Pancreas (tissue), 10 donors: ENCODE measurements around the gene C9orf50. TPM values are rescaled to one million over a fixed set of nuclear protein-coding genes. Genes with fewer than 3 reads are reported as not detected.

Source experiments
- ATAC-seq, 4 donors: fragments of 200-7000 bp; cut with Tn5 transposase; one replicate each; pipeline versions ENCODE4 v1.8.0 to v1.9.1; 2020; ENCODE audit warnings: mild to moderate bottlenecking in 4 of 4, moderate library complexity in 4 of 4
- DNase-seq, 6 donors: peaks; one replicate each; pipeline ENCODE4 v3.0.0-alpha.2; 2020
- FAIRE-seq: peaks from 2 replicates; lab custom pipeline; 2012; peaks lifted over from hg19 to GRCh38; lab: Jason Lieb, UNC
- H3K27ac ChIP-seq, 4 donors: fragments of 200-600 bp; sonication (generic); 1 replicate in 3 of 4; 2 replicates in 1 of 4; pipeline versions ENCODE4 v1.5.0 to v1.8.0; 2020
- H3K27me3 ChIP-seq, 4 donors: fragments of 200-600 bp; one replicate each; pipeline ENCODE4 v1.8.0; 2021
- H3K36me3 ChIP-seq, 3 donors: fragments of 200-600 bp; sonication (generic) in 1 of 3; one replicate each; pipeline versions ENCODE4 v1.5.0 to v1.8.0; 2020 to 2021
- H3K4me1 ChIP-seq, 3 donors: fragments of 200-600 bp; one replicate each; pipeline ENCODE4 v1.8.0; 2021
- H3K4me3 ChIP-seq, 4 donors: fragments of 200-600 bp; sonication (generic) in 2 of 4; one replicate each; pipeline versions ENCODE4 v1.5.0 to v1.8.0; 2020 to 2021
- H3K9me3 ChIP-seq, 4 donors: fragments of 200-600 bp; one replicate each; pipeline ENCODE4 v1.8.0; 2021
- CTCF ChIP-seq, 4 donors: fragments of 200-600 bp; sonication (generic) in 3 of 4; IDR thresholded peaks; one replicate each; pipeline versions ENCODE4 v1.5.0 to v1.8.0; 2021; ENCODE audit warnings: antibody characterized with exemption in 4 of 4
- WGBS, 2 donors: extraction: QIAGEN DNeasy Blood & Tissue Kit; methylation state at CpG; one replicate each; pipeline ENCODE4 v1.1.7; 2013; 5-methylcytosine and 5-hydroxymethylcytosine counted together
- intact Hi-C, 3 donors: fragments of 100-400 bp; cut with DNase I; formaldehyde crosslinking; loops; one replicate each; pipeline versions ENCODE4 v1.11.1 to v1.14.2; 2022
- polyA plus RNA-seq, 2 donors: library from polyadenylated mRNA; stranded (reverse); fragments of 200-250 nt; gene quantifications; one replicate each; pipeline ENCODE4 v1.2.3, GENCODE V29; 2013
- total RNA-seq, 6 donors: library from RNA; stranded (reverse); fragmentation: NEBNext Ultra II Directional in 4 of 6; extraction: Animal tissue kit (Norgen Biotek cat#: 25700) in 4 of 6; gene quantifications; one replicate each; pipeline versions ENCODE4 v1.2.1 to v1.2.4, GENCODE V29; 2021 to 2023
- donor health status: healthy with polysubstance abuse.
- donor health status: DM: no; HTN: no; CAD: no; lungs with moderate emphysema.
- donor health status: DM: no; HTN: no; CAD: no.
- donor health status: control.
- donor health status: control.
- donor health status: Bipolar disorder and iron deficiency.
- donor health status: DM: yes; HTN: yes; CAD: no.
- donor health status: DM: no; HTN: no; CAD: no.
- donor health status: DM: no; HTN: no; CAD: no.
- donor health status: DM: yes; HTN: yes; CAD: no.

Gene C9orf50
- total and polyA plus RNA-seq, 8 donors: not detected

- no peak for TF ChIP-seq CTCF (IDR thresholded peaks at IDR 0.05)
- no peak for FAIRE-seq
Measured at GRCh38 chr9:129591916-129592315, 29.0 kb downstream of the C9orf50 start.

GRCh38 chr9:129590466-129590865, 30.4 kb downstream of the C9orf50 start:
- intact Hi-C loops: no loop called here

More at GRCh38 chr9:129591916-129592315, 29.0 kb downstream of the C9orf50 start:
- ATAC-seq (no peak), DNase-seq (no peak)
- Histone ChIP-seq H3K4me1 (no peaks in the 10 kb centered on the region), H3K36me3 (no peaks in the 10 kb centered on the region), H3K4me3 (no peak overlapping the region), H3K27ac (no peak overlapping the region), H3K27me3 (no peaks in the 10 kb centered on the region), H3K9me3 (no peaks in the 10 kb centered on the region)
- intact Hi-C loops: no loop called here
- 68 to 72% methylated on average over 5 of the region's 5 CpGs for WGBS, 2 donors

GRCh38 chr9:129587487-129588262, 33.2 kb downstream of the C9orf50 start:
- Histone ChIP-seq H3K9me3 (no peaks in the 10 kb centered on the region), H3K4me1 (peaks cover 0 to 3% (median 0%) of the 10 kb centered on the region in 3 donors), H3K4me3 (no peak overlapping the region), H3K36me3 (no peaks in the 10 kb centered on the region), H3K27ac (no peak overlapping the region), H3K27me3 (no peaks in the 10 kb centered on the region)
- no peak for FAIRE-seq
- TF ChIP-seq CTCF (IDR thresholded peaks at IDR 0.05): no peak
- intact Hi-C loops: no loop called here
- DNase-seq: no peak
- WGBS, 2 donors: 84 to 87% methylated on average over 23 of the region's 23 CpGs
- ATAC-seq: no peak

More at GRCh38 chr9:129590466-129590865, 30.4 kb downstream of the C9orf50 start:
- Histone ChIP-seq H3K27ac (no peak overlapping the region), H3K9me3 (no peaks in the 10 kb centered on the region), H3K4me1 (no peaks in the 10 kb centered on the region), H3K4me3 (no peak overlapping the region), H3K36me3 (no peaks in the 10 kb centered on the region), H3K27me3 (no peaks in the 10 kb centered on the region)
- ATAC-seq (no peak), FAIRE-seq (no peak), DNase-seq (no peak)
- no peak for TF ChIP-seq CTCF (IDR thresholded peaks at IDR 0.05)
- WGBS, 2 donors: 79 to 81% methylated on average over 6 of the region's 6 CpGs

GRCh38 chr9:129586685-129587084, 34.2 kb downstream of the C9orf50 start:
- Histone ChIP-seq H3K27ac (no peak overlapping the region), H3K36me3 (no peaks in the 10 kb centered on the region), H3K27me3 (no peaks in the 10 kb centered on the region), H3K9me3 (no peaks in the 10 kb centered on the region), H3K4me1 (peaks cover 0 to 3% (median 0%) of the 10 kb centered on the region in 3 donors), H3K4me3 (no peak overlapping the region)
- intact Hi-C loops: no loop called here
- TF ChIP-seq CTCF (IDR thresholded peaks at IDR 0.05): no peak
- 80 to 84% methylated on average over 7 to 8 of the region's 8 CpGs for WGBS, 2 donors
- ATAC-seq (no peak), FAIRE-seq (no peak), DNase-seq (no peak)

- Histone ChIP-seq H3K4me3 (no peak overlapping the region), H3K27ac (no peak overlapping the region), H3K27me3 (no peaks in the 10 kb centered on the region), H3K4me1 (peaks cover 0 to 3% (median 0%) of the 10 kb centered on the region in 3 donors), H3K36me3 (no peaks in the 10 kb centered on the region), H3K9me3 (no peaks in the 10 kb centered on the region)
- FAIRE-seq (no peak), ATAC-seq (no peak), DNase-seq (no peak)
- no peak for TF ChIP-seq CTCF (IDR thresholded peaks at IDR 0.05)
- intact Hi-C loops: no loop called here
- 98 to 100% methylated on average over 1 of the region's 1 CpG for WGBS, 2 donors
Measured at GRCh38 chr9:129586245-129586644, 34.7 kb downstream of the C9orf50 start.
